Neural crest cell (in vitro differentiated cells): Measurements from ENCODE around the gene RNF145. TPM values are rescaled to one million over a fixed set of nuclear protein-coding genes. Genes with fewer than 3 reads are reported as not detected.

ENCODE experiments used
- DNase-seq: peaks from one replicate; pipeline ENCODE4 v3.0.0; 2021; ENCODE audit warnings: low read depth, mixed read lengths, low spot score
- H3K27ac Mint-ChIP-seq: one replicate; pipeline ENCODE4 v1.8.0; 2021; ENCODE audit warnings: mild to moderate bottlenecking, mixed read lengths; ENCODE audit not compliant: unreplicated experiment
- H3K27me3 Mint-ChIP-seq: 2 replicates; pipeline ENCODE4 v1.8.0; 2021; ENCODE audit warnings: low read depth, mild to moderate bottlenecking, mixed read lengths
- H3K36me3 Mint-ChIP-seq: 2 replicates; pipeline ENCODE4 v1.8.0; 2021; ENCODE audit warnings: low read depth, mild to moderate bottlenecking, mixed read lengths
- H3K4me1 Mint-ChIP-seq: 2 replicates; pipeline ENCODE4 v1.8.0; 2021; ENCODE audit warnings: mixed read lengths
- H3K4me3 Mint-ChIP-seq: one replicate; pipeline ENCODE4 v1.8.0; 2021; ENCODE audit warnings: mild to moderate bottlenecking, mixed read lengths
- H3K9me3 Mint-ChIP-seq: 2 replicates; pipeline ENCODE4 v1.8.0; 2021; ENCODE audit warnings: mixed read lengths
- total RNA-seq: library from RNA; stranded (reverse); gene quantifications from 2 replicates; pipeline ENCODE4 v1.2.1, GENCODE V29; 2021
- TF ChIP-seq, protein P1 (sequence below): fragments of 200-600 bp; sonication (generic); conservative IDR thresholded peaks from 2 replicates; pipeline ENCODE4 v1.5.0; 2021; ENCODE audit warnings: antibody characterized with exemption, mild to moderate bottlenecking

The RNF145 gene
- total RNA-seq, 1 donor from 2014 or later: 95.2 TPM

DNA sequence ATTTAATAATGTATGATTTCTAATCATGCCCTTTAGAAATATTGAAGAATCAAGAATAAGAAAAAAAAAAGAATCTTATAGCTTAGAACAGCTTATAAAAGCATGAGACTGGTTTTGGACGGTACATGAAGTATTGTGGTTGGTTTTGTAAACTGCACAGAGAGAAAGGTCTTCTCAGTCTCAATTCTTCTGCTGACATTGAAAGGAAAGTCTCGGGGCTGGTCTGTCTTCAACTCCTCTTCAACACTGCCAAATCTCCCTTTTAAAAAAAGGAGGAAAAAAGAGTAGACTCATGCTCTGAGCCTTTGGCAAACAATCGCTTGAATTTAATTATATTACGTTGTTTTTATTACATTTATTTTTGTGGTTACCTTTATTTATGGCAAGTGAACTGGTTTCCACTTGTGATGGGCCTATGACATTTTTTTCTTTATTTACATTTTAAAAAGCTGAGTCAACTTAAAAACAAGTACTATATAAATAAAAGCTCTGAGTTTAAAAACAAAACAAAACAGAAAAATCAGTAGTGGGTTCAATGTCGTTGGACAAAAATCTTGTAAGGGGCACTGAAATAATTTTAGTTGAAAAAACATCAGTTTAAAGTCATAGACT lies 76.8 kb downstream of the RNF145 start:
- TF ChIP-seq, protein P1, sequence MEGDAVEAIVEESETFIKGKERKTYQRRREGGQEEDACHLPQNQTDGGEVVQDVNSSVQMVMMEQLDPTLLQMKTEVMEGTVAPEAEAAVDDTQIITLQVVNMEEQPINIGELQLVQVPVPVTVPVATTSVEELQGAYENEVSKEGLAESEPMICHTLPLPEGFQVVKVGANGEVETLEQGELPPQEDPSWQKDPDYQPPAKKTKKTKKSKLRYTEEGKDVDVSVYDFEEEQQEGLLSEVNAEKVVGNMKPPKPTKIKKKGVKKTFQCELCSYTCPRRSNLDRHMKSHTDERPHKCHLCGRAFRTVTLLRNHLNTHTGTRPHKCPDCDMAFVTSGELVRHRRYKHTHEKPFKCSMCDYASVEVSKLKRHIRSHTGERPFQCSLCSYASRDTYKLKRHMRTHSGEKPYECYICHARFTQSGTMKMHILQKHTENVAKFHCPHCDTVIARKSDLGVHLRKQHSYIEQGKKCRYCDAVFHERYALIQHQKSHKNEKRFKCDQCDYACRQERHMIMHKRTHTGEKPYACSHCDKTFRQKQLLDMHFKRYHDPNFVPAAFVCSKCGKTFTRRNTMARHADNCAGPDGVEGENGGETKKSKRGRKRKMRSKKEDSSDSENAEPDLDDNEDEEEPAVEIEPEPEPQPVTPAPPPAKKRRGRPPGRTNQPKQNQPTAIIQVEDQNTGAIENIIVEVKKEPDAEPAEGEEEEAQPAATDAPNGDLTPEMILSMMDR: no peak
- Mint-ChIP-seq H3K36me3 (no peaks in the 10 kb centered on the region), H3K27ac (no peak overlapping the region), H3K4me3 (no peak overlapping the region), H3K9me3 (no peaks in the 10 kb centered on the region), H3K4me1 (peaks cover 15% of the 10 kb centered on the region), H3K27me3 (peaks cover 13% of the 10 kb centered on the region)
- no peak for DNase-seq

DNA sequence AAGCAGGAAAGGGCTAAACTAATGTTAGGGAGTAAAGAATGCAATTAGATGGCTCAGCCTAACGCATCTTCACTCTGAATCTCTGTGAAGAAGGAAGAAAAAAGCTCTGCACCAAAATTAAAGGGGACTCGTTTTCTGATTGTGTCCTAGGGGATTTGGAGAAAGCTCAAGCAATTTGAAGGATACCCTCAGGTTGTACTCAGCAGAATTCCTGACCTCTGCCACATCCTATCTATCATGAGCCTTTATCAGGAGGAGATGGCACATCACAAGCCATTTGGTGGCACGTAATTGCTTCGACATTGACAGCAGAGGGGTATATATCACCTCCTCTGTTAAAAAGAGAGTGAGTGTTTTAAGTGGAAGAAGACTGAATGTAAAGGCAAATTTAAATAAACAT lies 77.4 kb downstream of the RNF145 start:
- no peak for DNase-seq
- TF ChIP-seq, protein P1: no peak
- Mint-ChIP-seq H3K27ac (no peak overlapping the region), H3K4me1 (peaks cover 15% of the 10 kb centered on the region), H3K9me3 (no peaks in the 10 kb centered on the region), H3K36me3 (no peaks in the 10 kb centered on the region), H3K27me3 (peaks cover 9% of the 10 kb centered on the region), H3K4me3 (no peak overlapping the region)

DNA sequence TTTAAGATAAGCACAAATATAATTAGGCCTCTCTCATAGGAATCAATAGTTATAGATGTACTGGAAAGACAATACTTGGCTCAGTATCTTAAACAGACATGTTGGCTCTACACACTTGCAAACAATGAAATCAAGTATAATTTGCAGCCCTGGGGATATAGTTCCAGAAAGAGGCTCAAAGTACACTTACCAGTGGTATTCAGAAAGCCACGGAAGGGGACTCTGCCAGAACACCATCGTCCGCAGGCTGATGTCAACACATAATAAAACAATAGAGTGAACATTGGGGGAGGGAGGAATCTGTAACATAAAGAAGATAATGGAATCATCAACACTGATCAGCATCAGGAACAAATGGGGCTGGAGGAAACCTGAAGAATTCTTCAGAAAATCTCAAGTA lies 78.5 kb downstream of the RNF145 start:
- H3K27ac Mint-ChIP-seq: no peak overlapping the region
- TF ChIP-seq, protein P1: no peak
- H3K27me3 Mint-ChIP-seq: peaks cover 9% of the 10 kb centered on the region
- H3K4me1 Mint-ChIP-seq: peaks cover 15% of the 10 kb centered on the region
- H3K9me3 Mint-ChIP-seq: peaks cover 5% of the 10 kb centered on the region
- H3K36me3 Mint-ChIP-seq: no peaks in the 10 kb centered on the region
- H3K4me3 Mint-ChIP-seq: no peak overlapping the region
- no peak for DNase-seq

DNA sequence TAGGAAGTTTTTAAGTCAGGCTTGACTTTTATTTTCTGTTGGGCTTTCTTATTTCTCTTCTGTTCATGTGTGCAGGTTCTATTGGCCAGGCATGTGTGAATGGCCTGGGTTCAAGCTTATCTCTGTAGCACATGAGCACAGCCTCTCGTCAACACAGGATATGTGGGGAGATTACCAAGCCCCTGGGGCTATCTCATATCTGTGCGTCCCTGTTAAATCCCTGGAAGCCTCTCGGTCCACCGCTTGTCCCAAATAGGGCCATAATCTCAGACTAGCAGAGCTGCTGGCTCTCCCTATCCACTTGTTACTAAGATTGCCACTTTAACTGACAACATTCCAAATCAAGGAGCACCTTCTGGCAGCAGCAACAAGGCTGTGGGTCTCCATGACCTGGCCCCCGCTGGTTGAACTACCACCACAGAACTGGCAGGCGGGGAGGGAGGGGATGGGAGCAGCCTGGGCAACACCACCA lies 81.2 kb downstream of the RNF145 start:
- DNase-seq: no peak
- H3K4me3 Mint-ChIP-seq: no peak overlapping the region
- peaks cover under 1% of the 10 kb centered on the region for H3K27me3 Mint-ChIP-seq
- H3K36me3 Mint-ChIP-seq: peaks cover 3% of the 10 kb centered on the region
- no peak overlapping the region for H3K27ac Mint-ChIP-seq
- H3K9me3 Mint-ChIP-seq: peaks cover 17% of the 10 kb centered on the region
- H3K4me1 Mint-ChIP-seq: peaks cover 15% of the 10 kb centered on the region
- TF ChIP-seq, protein P1: no peak

DNA sequence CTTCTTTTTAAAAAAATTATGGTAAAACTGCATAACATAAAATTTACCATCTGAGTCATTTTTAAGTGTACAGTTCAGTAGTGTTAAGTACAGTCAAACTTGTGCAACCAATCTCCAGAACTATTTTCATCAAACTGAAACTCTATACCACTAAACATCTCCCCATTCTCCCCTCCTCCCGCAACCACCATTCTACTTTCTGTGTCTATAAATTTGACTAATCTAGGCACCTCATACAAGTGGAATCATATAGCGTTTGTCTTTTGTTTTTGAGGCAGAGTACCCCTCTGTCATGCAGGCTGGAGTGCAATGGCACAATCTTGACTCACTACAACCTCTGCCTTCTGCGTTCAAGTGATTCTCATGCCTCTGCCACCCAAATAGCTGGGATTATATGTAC lies 85.7 kb downstream of the RNF145 start:
- Mint-ChIP-seq H3K4me3 (no peak overlapping the region), H3K27me3 (no peaks in the 10 kb centered on the region)

More for the DNA sequence above, 85.7 kb downstream of the RNF145 start:
- TF ChIP-seq, protein P1: no peak
- no peak for DNase-seq
- H3K27ac Mint-ChIP-seq: no peak overlapping the region
- peaks cover 3% of the 10 kb centered on the region for H3K36me3 Mint-ChIP-seq
- peaks cover 19% of the 10 kb centered on the region for H3K9me3 Mint-ChIP-seq
- no peaks in the 10 kb centered on the region for H3K4me1 Mint-ChIP-seq
